Gastrocnemius medialis (tissue), 4 donors: Measurements from ENCODE around the gene TRPV3.

Experiments
- POLR2A ChIP-seq, 2 donors: fragments of 450-650 bp; IDR thresholded peaks; one replicate each; pipeline ENCODE4 v1.6.1; 2017; ENCODE audit warnings: antibody characterized with exemption in 2 of 2, mild to moderate bottlenecking in 2 of 2, moderate library complexity in 2 of 2
- TF ChIP-seq, protein P1 (sequence below), 5 experiments: fragments of 450-650 bp in 3 of 5; fragments of 200-600 bp in 2 of 5; sonication (generic) in 2 of 5; IDR thresholded peaks in 4 of 5; conservative IDR thresholded peaks in 1 of 5; 1 replicate in 4 of 5; 2 replicates in 1 of 5; pipeline ENCODE4 v1.5.1; 2016 to 2019; ENCODE audit warnings: antibody characterized with exemption in 5 of 5, mild to moderate bottlenecking in 3 of 5, moderate library complexity in 3 of 5

DNA sequence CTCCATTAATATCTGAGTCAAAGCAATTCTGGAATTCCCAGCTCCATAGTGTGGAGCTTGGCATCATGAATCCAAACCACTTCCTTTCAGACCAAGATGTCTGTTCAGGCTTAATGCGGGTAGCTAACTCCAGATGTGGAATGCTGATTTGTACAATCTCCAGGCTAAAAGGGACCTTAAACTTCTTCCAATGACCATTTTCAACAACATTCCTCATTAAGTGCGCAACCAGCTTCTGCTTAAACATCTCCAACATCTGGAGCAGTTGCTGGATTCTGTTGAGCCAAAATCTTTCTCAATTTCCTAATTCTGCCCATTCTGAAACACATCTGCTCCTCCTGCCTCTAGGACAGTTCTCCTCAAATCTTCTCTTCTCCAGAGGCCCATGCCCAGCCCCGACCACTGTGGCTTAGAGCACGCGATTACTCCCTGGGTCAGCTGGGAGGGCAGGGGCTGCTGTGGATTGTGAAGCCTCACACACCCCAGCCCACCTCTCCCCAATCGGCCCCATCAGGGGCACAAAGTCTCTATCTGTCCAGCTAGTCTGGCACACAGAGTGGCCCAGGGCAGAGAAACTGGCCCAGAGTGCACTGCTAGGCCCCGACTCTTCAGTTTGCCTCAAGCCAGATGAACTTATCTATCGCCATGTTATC is 45.6 kb downstream of the TRPV3 start:
- TF ChIP-seq, protein P1, sequence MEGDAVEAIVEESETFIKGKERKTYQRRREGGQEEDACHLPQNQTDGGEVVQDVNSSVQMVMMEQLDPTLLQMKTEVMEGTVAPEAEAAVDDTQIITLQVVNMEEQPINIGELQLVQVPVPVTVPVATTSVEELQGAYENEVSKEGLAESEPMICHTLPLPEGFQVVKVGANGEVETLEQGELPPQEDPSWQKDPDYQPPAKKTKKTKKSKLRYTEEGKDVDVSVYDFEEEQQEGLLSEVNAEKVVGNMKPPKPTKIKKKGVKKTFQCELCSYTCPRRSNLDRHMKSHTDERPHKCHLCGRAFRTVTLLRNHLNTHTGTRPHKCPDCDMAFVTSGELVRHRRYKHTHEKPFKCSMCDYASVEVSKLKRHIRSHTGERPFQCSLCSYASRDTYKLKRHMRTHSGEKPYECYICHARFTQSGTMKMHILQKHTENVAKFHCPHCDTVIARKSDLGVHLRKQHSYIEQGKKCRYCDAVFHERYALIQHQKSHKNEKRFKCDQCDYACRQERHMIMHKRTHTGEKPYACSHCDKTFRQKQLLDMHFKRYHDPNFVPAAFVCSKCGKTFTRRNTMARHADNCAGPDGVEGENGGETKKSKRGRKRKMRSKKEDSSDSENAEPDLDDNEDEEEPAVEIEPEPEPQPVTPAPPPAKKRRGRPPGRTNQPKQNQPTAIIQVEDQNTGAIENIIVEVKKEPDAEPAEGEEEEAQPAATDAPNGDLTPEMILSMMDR (IDR thresholded peaks at IDR 0.05 in 4 of 5, conservative IDR thresholded peaks at IDR 0.05 in 1 of 5), result no peak
- no peak for TF ChIP-seq POLR2A (IDR thresholded peaks at IDR 0.05)
